Measurements from ENCODE around the gene FAM3C. TPM values are rescaled to one million over a fixed set of nuclear protein-coding genes. Genes with fewer than 3 reads are reported as not detected.

The FAM3C gene
- total and polyA plus RNA-seq, 4 donors = 36.7 to 68.4 (median 57.2) TPM

DNA sequence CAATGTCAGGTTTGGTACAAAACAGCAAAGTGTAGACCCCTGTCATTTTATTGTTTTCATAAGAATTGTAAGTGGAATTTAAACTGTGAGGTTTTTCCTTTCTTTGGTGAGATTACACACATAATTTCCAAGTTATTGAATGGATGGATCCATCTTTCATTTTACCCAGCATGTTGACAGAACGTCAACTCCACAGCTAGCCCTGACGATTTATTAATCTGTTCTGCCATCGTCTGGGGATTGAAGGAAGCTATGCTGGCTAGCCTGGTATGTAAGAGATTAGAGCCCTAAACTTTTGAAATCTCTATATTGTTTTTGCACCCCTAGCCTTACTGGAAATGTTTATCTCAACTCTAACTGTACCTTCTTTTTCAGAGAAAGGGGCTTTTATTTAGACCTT, 58.7 kb downstream of the FAM3C start:
- Histone ChIP-seq H3K9me3 (ENCODE audit: control insufficient read depth, low read length) (no peaks in the 10 kb centered on the region), H3K4me3 (ENCODE audit: low read length in 2 of 2) (no peak overlapping the region), H3K4me1 (ENCODE audit: control insufficient read depth in 1 of 2, insufficient read depth in 2 of 2, low read length in 2 of 2) (no peaks in the 10 kb centered on the region), H3K27ac (ENCODE audit: low read depth in 1 of 2, low read length in 2 of 2) (no peak overlapping the region), H3K27me3 (ENCODE audit: control insufficient read depth in 1 of 2, insufficient read depth in 2 of 2, low read length in 1 of 2) (no peaks in the 10 kb centered on the region), H3K36me3 (ENCODE audit: control insufficient read depth in 1 of 2, insufficient read depth in 2 of 2, low read length in 1 of 2) (no peaks in the 10 kb centered on the region)
- DNase-seq (no peak), ATAC-seq (ENCODE audit: low FRiP score) (no peak)
- WGBS, 2 donors = 46 to 60% methylated on average over 3 of the region's 3 CpGs
- intact Hi-C loops (cut with DNase I) = no loop called here

- Histone ChIP-seq H3K27me3 (ENCODE audit: control insufficient read depth in 1 of 2, insufficient read depth in 2 of 2, low read length in 1 of 2) (no peaks in the 10 kb centered on the region), H3K36me3 (ENCODE audit: control insufficient read depth in 1 of 2, insufficient read depth in 2 of 2, low read length in 1 of 2) (no peaks in the 10 kb centered on the region), H3K9me3 (ENCODE audit: control insufficient read depth, low read length) (no peaks in the 10 kb centered on the region), H3K4me3 (ENCODE audit: low read length in 2 of 2) (no peak overlapping the region), H3K4me1 (ENCODE audit: control insufficient read depth in 1 of 2, insufficient read depth in 2 of 2, low read length in 2 of 2) (no peaks in the 10 kb centered on the region), H3K27ac (ENCODE audit: low read depth in 1 of 2, low read length in 2 of 2) (no peak overlapping the region)
- WGBS, 2 donors = 71% methylated on average over 3 of the region's 3 CpGs
- ATAC-seq (ENCODE audit: low FRiP score) (no peak), DNase-seq (no peak)
- intact Hi-C loops (cut with DNase I) = no loop called here
Observed at GRCh38 chr7:121336579-121336978, 59.5 kb downstream of the FAM3C start.

GRCh38 chr7:121334875-121335648, 61.0 kb downstream of the FAM3C start:
- Histone ChIP-seq H3K27me3 (ENCODE audit: control insufficient read depth in 1 of 2, insufficient read depth in 2 of 2, low read length in 1 of 2) (no peaks in the 10 kb centered on the region), H3K36me3 (ENCODE audit: control insufficient read depth in 1 of 2, insufficient read depth in 2 of 2, low read length in 1 of 2) (no peaks in the 10 kb centered on the region), H3K4me3 (ENCODE audit: low read length in 2 of 2) (no peak overlapping the region), H3K27ac (ENCODE audit: low read depth in 1 of 2, low read length in 2 of 2) (no peak overlapping the region), H3K4me1 (ENCODE audit: control insufficient read depth in 1 of 2, insufficient read depth in 2 of 2, low read length in 2 of 2) (no peaks in the 10 kb centered on the region), H3K9me3 (ENCODE audit: control insufficient read depth, low read length) (no peaks in the 10 kb centered on the region)
- 81 to 83% methylated on average over 10 of the region's 10 CpGs for WGBS, 2 donors
- no peak for ATAC-seq (ENCODE audit: low FRiP score)
- no peak for DNase-seq
- intact Hi-C loops (cut with DNase I) = no loop called here

- Histone ChIP-seq H3K9me3 (ENCODE audit: control insufficient read depth, low read length) (no peaks in the 10 kb centered on the region), H3K27me3 (ENCODE audit: control insufficient read depth in 1 of 2, insufficient read depth in 2 of 2, low read length in 1 of 2) (no peaks in the 10 kb centered on the region), H3K4me3 (ENCODE audit: low read length in 2 of 2) (no peak overlapping the region), H3K36me3 (ENCODE audit: control insufficient read depth in 1 of 2, insufficient read depth in 2 of 2, low read length in 1 of 2) (no peaks in the 10 kb centered on the region), H3K4me1 (ENCODE audit: control insufficient read depth in 1 of 2, insufficient read depth in 2 of 2, low read length in 2 of 2) (no peaks in the 10 kb centered on the region), H3K27ac (ENCODE audit: low read depth in 1 of 2, low read length in 2 of 2) (no peak overlapping the region)
- 62 to 83% methylated on average over 4 of the region's 4 CpGs for WGBS, 2 donors
- ATAC-seq (ENCODE audit: low FRiP score) = no peak
- intact Hi-C loops (cut with DNase I) = no loop called here
- DNase-seq = no peak
Observed at GRCh38 chr7:121334376-121334775, 61.7 kb downstream of the FAM3C start.

- 57 to 74% methylated on average over 5 of the region's 5 CpGs for WGBS, 2 donors
- intact Hi-C loops (cut with DNase I) = no loop called here
- ATAC-seq (ENCODE audit: low FRiP score) (no peak), DNase-seq (no peak)
- no peaks in the 10 kb centered on the region for H3K36me3 ChIP-seq (ENCODE audit: control insufficient read depth in 1 of 2, insufficient read depth in 2 of 2, low read length in 1 of 2)
- H3K27ac ChIP-seq (ENCODE audit: low read depth in 1 of 2, low read length in 2 of 2) = no peak overlapping the region
- H3K4me1 ChIP-seq (ENCODE audit: control insufficient read depth in 1 of 2, insufficient read depth in 2 of 2, low read length in 2 of 2) = no peaks in the 10 kb centered on the region
- H3K9me3 ChIP-seq (ENCODE audit: control insufficient read depth, low read length) = no peaks in the 10 kb centered on the region
- no peak overlapping the region for H3K4me3 ChIP-seq (ENCODE audit: low read length in 2 of 2)
- no peaks in the 10 kb centered on the region for H3K27me3 ChIP-seq (ENCODE audit: control insufficient read depth in 1 of 2, insufficient read depth in 2 of 2, low read length in 1 of 2)
Observed at GRCh38 chr7:121331574-121331973, 64.5 kb downstream of the FAM3C start.

- WGBS, 2 donors = 79% methylated on average over 4 of the region's 4 CpGs
- intact Hi-C loops (cut with DNase I) = no loop called here
- no peak overlapping the region for H3K27ac ChIP-seq (ENCODE audit: low read depth in 1 of 2, low read length in 2 of 2)
- ATAC-seq (ENCODE audit: low FRiP score) (no peak), DNase-seq (no peak)
- no peaks in the 10 kb centered on the region for H3K27me3 ChIP-seq (ENCODE audit: control insufficient read depth in 1 of 2, insufficient read depth in 2 of 2, low read length in 1 of 2)
- H3K9me3 ChIP-seq (ENCODE audit: control insufficient read depth, low read length) = no peaks in the 10 kb centered on the region
- no peak overlapping the region for H3K4me3 ChIP-seq (ENCODE audit: low read length in 2 of 2)
- no peaks in the 10 kb centered on the region for H3K4me1 ChIP-seq (ENCODE audit: control insufficient read depth in 1 of 2, insufficient read depth in 2 of 2, low read length in 2 of 2)
- no peaks in the 10 kb centered on the region for H3K36me3 ChIP-seq (ENCODE audit: control insufficient read depth in 1 of 2, insufficient read depth in 2 of 2, low read length in 1 of 2)
Observed at GRCh38 chr7:121331048-121331447, 65.1 kb downstream of the FAM3C start.

DNA sequence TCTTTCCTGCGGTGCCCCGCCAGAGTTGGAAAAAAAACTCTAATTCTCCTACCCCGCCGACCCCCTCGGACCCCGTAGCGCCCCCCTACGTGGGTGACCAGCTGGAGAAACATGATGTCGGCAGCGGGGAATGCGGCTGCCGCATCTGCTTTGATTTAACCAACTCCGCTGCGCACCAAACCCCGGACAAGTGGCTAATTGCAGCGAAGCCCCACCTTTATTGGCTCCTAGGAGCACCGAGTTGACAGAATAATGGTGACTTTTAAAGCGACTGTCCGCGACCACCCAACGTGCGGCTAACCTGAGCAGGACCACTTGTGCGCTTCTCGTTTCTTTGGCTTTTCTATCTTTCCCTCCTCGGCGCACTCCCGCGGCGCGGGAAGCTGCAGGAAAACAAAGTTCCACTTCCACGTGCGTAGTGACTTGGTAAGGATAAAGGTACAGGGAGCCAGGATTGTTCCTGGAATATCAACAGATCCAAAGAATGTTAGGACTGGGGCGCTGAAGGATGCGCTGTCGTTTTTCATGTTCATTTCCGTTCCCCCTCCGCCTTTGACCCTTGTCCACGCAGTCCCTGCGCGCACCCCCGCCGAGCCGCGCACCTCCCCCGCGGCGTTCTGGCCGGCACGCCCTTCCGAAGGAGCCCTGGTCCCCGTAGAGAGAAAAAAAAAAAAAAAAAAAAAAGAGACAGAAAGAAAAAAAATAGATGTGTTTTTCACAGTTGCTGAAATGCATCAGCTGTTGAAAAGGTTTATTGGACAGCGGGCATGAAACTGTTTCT, 65.9 kb downstream of the FAM3C start:
- no peaks in the 10 kb centered on the region for H3K36me3 ChIP-seq (ENCODE audit: control insufficient read depth in 1 of 2, insufficient read depth in 2 of 2, low read length in 1 of 2)
- WGBS, 2 donors = 4% methylated on average over 52 of the region's 52 CpGs
- no peaks in the 10 kb centered on the region for H3K9me3 ChIP-seq (ENCODE audit: control insufficient read depth, low read length)
- no peak for ATAC-seq (ENCODE audit: low FRiP score)
- no peak overlapping the region for H3K27ac ChIP-seq (ENCODE audit: low read depth in 1 of 2, low read length in 2 of 2)
- H3K4me3 ChIP-seq (ENCODE audit: low read length in 2 of 2) = peak overlapping the region in 1 of 2 donors; percentile 16
- no peaks in the 10 kb centered on the region for H3K27me3 ChIP-seq (ENCODE audit: control insufficient read depth in 1 of 2, insufficient read depth in 2 of 2, low read length in 1 of 2)
- intact Hi-C loops (cut with DNase I) = no loop called here
- no peaks in the 10 kb centered on the region for H3K4me1 ChIP-seq (ENCODE audit: control insufficient read depth in 1 of 2, insufficient read depth in 2 of 2, low read length in 2 of 2)
- DNase-seq = no peak

DNA sequence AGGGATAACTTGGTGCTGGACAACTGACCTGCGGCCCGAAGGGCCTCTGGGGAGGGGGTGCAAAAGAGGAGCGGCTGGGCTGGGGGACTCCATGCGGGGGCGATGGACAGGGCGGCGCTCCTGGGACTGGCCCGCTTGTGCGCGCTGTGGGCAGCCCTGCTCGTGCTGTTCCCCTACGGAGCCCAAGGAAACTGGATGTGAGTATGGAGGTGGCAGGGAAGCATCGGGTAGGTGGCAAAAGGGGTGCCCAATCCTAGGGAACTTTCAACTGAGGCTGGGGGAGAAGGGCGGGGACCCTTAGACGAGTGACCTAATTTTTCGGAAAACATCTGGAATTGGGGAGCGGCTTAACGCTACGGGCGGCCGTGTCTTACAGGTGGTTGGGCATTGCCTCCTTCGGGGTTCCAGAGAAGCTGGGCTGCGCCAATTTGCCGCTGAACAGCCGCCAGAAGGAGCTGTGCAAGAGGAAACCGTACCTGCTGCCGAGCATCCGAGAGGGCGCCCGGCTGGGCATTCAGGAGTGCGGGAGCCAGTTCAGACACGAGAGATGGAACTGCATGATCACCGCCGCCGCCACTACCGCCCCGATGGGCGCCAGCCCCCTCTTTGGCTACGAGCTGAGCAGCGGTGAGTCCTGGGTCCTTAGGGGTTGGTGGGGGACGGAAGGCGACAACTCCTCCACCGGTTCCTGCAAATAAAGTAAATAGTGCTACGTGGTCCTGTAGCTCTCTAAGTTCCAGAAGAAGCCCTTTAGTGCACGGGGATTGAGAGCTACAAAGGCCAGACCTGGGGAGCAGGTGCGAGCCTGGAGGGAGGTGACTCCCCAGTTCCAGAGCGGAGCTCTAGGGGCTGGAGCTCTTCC, 66.7 kb downstream of the FAM3C start:
- Histone ChIP-seq H3K4me3 (ENCODE audit: low read length in 2 of 2) (no peak overlapping the region), H3K4me1 (ENCODE audit: control insufficient read depth in 1 of 2, insufficient read depth in 2 of 2, low read length in 2 of 2) (no peaks in the 10 kb centered on the region), H3K36me3 (ENCODE audit: control insufficient read depth in 1 of 2, insufficient read depth in 2 of 2, low read length in 1 of 2) (no peaks in the 10 kb centered on the region), H3K27me3 (ENCODE audit: control insufficient read depth in 1 of 2, insufficient read depth in 2 of 2, low read length in 1 of 2) (no peaks in the 10 kb centered on the region), H3K27ac (ENCODE audit: low read depth in 1 of 2, low read length in 2 of 2) (no peak overlapping the region), H3K9me3 (ENCODE audit: control insufficient read depth, low read length) (no peaks in the 10 kb centered on the region)
- intact Hi-C loops (cut with DNase I) = no loop called here
- ATAC-seq (ENCODE audit: low FRiP score) (peak; percentile 38), DNase-seq (no peak)
- WGBS, 2 donors = 3 to 4% methylated on average over 47 of the region's 47 CpGs

Data from aorta (tissue), 5 donors.